Sigmoid colon (tissue), 7 donors: ENCODE results near the gene S100A16. TPM values are rescaled to one million over a fixed set of nuclear protein-coding genes. Genes with fewer than 3 reads are reported as not detected.
"Not testable (repeated sequence)": the region's sequence is repeated elsewhere in the genome, so short reads cannot be mapped to it uniquely, and the experiment has no call there.

Experiments used
- DNase-seq: peaks from one replicate; pipeline ENCODE4 v3.0.0-alpha.2; 2019
- H3K27ac ChIP-seq, 4 donors: fragments of 200-600 bp; sonication (generic); one replicate each; pipeline ENCODE4 v1.5.1; 2016 to 2019; ENCODE audit warnings: mild to moderate bottlenecking in 1 of 4
- H3K27me3 ChIP-seq, 3 donors: fragments of 200-600 bp; sonication (generic); one replicate each; pipeline ENCODE4 v1.5.1; 2019; ENCODE audit warnings: mild to moderate bottlenecking in 1 of 3
- H3K36me3 ChIP-seq, 4 donors: fragments of 200-600 bp; sonication (generic); one replicate each; pipeline ENCODE4 v1.5.1; 2016 to 2019
- H3K4me1 ChIP-seq, 4 donors: fragments of 200-600 bp; sonication (generic); one replicate each; pipeline ENCODE4 v1.5.1; 2017 to 2019
- H3K4me3 ChIP-seq, 4 donors: fragments of 200-600 bp; sonication (generic); one replicate each; pipeline ENCODE4 v1.5.1; 2017 to 2019; ENCODE audit warnings: mild to moderate bottlenecking in 2 of 4, moderate library complexity in 1 of 4
- H3K9me3 ChIP-seq, 4 donors: fragments of 200-600 bp in 3 of 4; sonication (generic) in 3 of 4; one replicate each; pipeline versions ENCODE4 v1.5.1 to v1.6.1; 2013 to 2019
- EP300 ChIP-seq, 4 donors: sonication (generic); formaldehyde crosslinking; IDR thresholded peaks; one replicate each; pipeline ENCODE4 v1.6.1; 2017; ENCODE audit warnings: antibody characterized with exemption in 4 of 4
- POLR2A ChIP-seq, 2 donors: fragments of 450-650 bp; IDR thresholded peaks; one replicate each; pipeline ENCODE4 v1.6.1; 2016; ENCODE audit warnings: antibody characterized with exemption in 2 of 2, mild to moderate bottlenecking in 2 of 2, moderate library complexity in 2 of 2
- POLR2AphosphoS5 ChIP-seq, 4 donors: sonication (generic); formaldehyde crosslinking; IDR thresholded peaks; one replicate each; pipeline ENCODE4 v1.6.1; 2017; ENCODE audit warnings: antibody characterized with exemption in 4 of 4
- WGBS, 2 donors: extraction: QIAGEN DNeasy Blood & Tissue Kit; methylation state at CpG; one replicate each; pipeline ENCODE4 v1.1.7; 2013; 5-methylcytosine and 5-hydroxymethylcytosine counted together
- intact Hi-C: fragments of 100-400 bp; cut with DNase I; formaldehyde crosslinking; loops from one replicate; pipeline ENCODE4 v1.15.1; 2023
- polyA plus RNA-seq, 3 donors: library from polyadenylated mRNA; stranded (reverse); fragments of 200-250 nt; gene quantifications; one replicate each; pipeline ENCODE4 v1.2.3, GENCODE V29; 2013
- total RNA-seq, 4 donors: library from RNA; depleted of rRNA; stranded (reverse); fragments of >200 nt; gene quantifications; one replicate each; pipeline ENCODE4 v1.1.0, GENCODE V29; 2016
- TF ChIP-seq, protein P1 (sequence below), 4 experiments: fragments of 450-650 bp in 3 of 4; fragments of 200-600 bp in 1 of 4; IDR thresholded peaks; one replicate each; pipeline ENCODE4 v1.5.1; 2016 to 2019; ENCODE audit warnings: antibody characterized with exemption in 4 of 4, mild to moderate bottlenecking in 3 of 4, moderate library complexity in 2 of 4
- donor health status: healthy with polysubstance abuse.
- donor health status: Bipolar disorder and iron deficiency.
- donor health status: healthy.

S100A16 gene
- total and polyA plus RNA-seq, 7 donors: 35.6 to 492 (median 49.9) TPM

DNA sequence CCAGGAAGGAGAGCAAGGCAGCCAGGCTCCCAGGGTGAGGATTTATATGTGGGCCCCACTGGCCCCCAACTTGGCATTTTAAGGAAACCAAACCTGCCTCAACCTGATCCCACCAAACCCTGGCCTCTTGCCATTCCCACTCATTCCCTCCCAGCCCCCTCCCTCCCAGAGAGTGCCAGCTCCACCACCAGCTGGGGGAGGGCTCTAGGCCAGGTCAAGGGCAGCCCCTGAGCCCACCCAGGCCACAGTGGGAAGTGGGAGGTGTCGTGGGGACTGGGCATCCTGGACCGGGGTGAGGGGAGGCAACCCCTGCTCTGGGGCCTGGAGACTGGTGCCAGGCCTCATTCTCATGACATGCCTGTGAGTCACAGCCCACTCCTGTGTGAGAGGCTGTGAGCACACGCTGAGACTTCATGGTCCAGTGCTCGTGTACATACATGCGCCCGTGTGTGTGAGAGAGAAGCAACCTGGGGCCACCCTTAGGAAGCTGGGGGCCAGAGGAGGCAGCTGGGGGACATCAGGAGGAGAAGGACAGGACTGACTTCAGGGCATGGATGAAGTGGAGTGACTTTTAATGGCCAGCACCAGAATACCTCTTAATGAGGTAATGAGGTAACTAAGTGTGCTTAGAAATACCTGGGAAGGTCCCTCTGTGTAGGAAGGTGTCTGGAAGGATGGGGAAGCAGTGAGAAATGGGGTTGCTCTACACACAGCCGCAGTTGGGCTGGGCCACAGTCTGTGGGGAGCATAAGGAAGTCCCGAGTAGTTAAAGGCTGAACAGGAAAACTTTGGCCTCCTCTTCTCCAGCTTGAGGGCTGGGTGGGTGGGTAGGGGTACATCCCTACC, 47.2 kb downstream of the S100A16 start, which contains the start of gene S100A2:
Gene S100A2, minus strand, starts transcription at position 316 of the 846 bp plus-strand sequence. CDS start 1,967 bp downstream, outside the sequence.
- intact Hi-C loops: loop anchor here (2.0 kb wide), 2 partner anchors 15 to 61 kb away; partner anchors contain the start of gene S100A13

DNA sequence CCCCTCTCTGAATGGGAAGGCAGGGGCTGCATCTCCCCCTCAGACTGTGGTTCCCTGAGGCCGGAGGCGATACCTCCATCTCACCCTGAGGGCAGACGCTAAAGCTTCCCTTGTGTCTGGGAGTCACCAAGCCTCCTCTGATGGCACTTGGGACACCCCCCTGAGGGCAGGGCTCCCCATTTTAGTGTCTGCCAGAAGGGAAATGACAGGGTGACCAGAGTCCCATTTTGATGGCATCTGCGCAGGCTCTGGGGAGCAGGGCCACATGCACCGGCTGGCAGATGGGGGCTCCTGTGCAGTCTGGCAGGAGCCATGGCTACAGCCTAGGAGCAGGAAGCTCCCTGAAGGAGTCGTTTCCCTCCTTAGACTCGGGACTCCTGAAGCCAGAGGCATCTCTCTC, 48.9 kb downstream of the S100A16 start:
- Histone ChIP-seq H3K4me1 (peaks cover 0 to 46% (median 39%) of the 10 kb centered on the region in 4 donors), H3K27me3 (no peaks in the 10 kb centered on the region), H3K9me3 (no peaks in the 10 kb centered on the region), H3K36me3 (no peaks in the 10 kb centered on the region), H3K27ac (peak overlapping the region in 3 of 4 donors; percentile 91 to 97 (median 96)), H3K4me3 (no peak overlapping the region)
- peak; percentile 56 for DNase-seq
- TF ChIP-seq POLR2AphosphoS5 (IDR thresholded peaks at IDR 0.05) (no peak), EP300 (IDR thresholded peaks at IDR 0.05) (no peak), POLR2A (IDR thresholded peaks at IDR 0.05) (no peak)
- TF ChIP-seq, protein P1, sequence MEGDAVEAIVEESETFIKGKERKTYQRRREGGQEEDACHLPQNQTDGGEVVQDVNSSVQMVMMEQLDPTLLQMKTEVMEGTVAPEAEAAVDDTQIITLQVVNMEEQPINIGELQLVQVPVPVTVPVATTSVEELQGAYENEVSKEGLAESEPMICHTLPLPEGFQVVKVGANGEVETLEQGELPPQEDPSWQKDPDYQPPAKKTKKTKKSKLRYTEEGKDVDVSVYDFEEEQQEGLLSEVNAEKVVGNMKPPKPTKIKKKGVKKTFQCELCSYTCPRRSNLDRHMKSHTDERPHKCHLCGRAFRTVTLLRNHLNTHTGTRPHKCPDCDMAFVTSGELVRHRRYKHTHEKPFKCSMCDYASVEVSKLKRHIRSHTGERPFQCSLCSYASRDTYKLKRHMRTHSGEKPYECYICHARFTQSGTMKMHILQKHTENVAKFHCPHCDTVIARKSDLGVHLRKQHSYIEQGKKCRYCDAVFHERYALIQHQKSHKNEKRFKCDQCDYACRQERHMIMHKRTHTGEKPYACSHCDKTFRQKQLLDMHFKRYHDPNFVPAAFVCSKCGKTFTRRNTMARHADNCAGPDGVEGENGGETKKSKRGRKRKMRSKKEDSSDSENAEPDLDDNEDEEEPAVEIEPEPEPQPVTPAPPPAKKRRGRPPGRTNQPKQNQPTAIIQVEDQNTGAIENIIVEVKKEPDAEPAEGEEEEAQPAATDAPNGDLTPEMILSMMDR (IDR thresholded peaks at IDR 0.05): no peak
- WGBS, 2 donors: 92 to 93% methylated on average over 7 of the region's 7 CpGs
- intact Hi-C loops: loop anchor here (2.0 kb wide), 1 partner anchor 13 kb away; no protein-coding TSS in a partner anchor

More for the DNA sequence above, 47.2 kb downstream of the S100A16 start, which contains the start of gene S100A2:
- no peaks in the 10 kb centered on the region for H3K27me3 ChIP-seq
- H3K4me3 ChIP-seq: no peak within 1 kb of the TSS
- WGBS, 2 donors: 22 to 36% methylated on average over 8 of the region's 8 CpGs
- DNase-seq: peak; percentile 84
- TF ChIP-seq POLR2AphosphoS5 (IDR thresholded peaks at IDR 0.05) (peak in 3 of 4 donors; percentile 37 to 79 (median 45)), POLR2A (IDR thresholded peaks at IDR 0.05) (no peak), EP300 (IDR thresholded peaks at IDR 0.05) (no peak)
- peaks cover 0 to 44% (median 40%) of the 10 kb centered on the region in 4 donors for H3K4me1 ChIP-seq
- no peaks in the 10 kb centered on the region for H3K36me3 ChIP-seq
- H3K27ac ChIP-seq: peak within 1 kb of the TSS; percentile 90 to 97 (median 94)
- no peaks in the 10 kb centered on the region for H3K9me3 ChIP-seq

DNA sequence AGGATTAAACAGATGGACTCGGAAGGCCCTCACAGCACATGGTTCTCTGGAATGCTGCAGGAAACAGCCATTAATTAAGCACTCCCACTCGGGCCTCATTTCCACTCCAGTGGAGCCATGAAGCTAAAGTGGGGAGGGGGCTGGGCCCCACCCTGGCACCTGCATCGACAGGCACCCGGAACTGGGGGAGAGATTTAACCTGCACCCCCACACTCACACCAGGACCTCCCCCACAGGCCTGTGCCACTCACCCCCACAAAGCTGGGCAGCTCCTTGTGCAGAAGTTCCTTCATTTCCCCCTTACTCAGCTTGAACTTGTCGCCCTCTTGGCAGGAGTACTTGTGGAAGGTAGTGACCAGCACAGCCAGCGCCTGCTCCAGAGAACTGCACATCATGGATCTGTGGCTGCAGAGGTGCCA, 49.4 kb downstream of the S100A16 start:
- Histone ChIP-seq H3K27me3 (no peaks in the 10 kb centered on the region), H3K9me3 (no peaks in the 10 kb centered on the region), H3K4me1 (peaks cover 0 to 41% (median 35%) of the 10 kb centered on the region in 4 donors), H3K27ac (no peak overlapping the region), H3K4me3 (no peak overlapping the region), H3K36me3 (no peaks in the 10 kb centered on the region)
- intact Hi-C loops: no loop called here
- TF ChIP-seq POLR2A (IDR thresholded peaks at IDR 0.05) (no peak), POLR2AphosphoS5 (IDR thresholded peaks at IDR 0.05) (no peak), EP300 (IDR thresholded peaks at IDR 0.05) (no peak)
- TF ChIP-seq, protein P1 (IDR thresholded peaks at IDR 0.05): no peak
- WGBS, 2 donors: 90 to 94% methylated on average over 6 of the region's 6 CpGs
- peak; percentile 56 for DNase-seq

DNA sequence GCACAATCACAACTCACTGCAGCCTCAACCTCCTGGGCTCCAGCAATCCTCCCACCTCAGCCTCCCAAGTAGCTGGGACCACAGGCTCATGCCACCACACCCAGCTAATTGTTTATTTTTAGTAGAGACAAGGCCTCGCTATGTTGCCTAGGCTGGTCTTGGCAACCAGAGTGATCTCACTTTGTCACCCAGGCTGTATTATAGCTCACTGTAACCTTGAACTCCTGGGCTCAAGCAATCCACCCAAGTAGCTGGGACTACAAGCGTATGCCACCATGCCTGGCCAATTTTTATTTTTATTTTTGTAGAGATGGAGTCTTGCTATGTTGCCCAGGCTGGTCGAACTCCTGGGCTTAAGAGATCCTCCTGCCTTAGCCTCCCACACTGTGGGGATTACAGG, 50.9 kb downstream of the S100A16 start:
- H3K9me3 ChIP-seq, intact Hi-C loops, H3K36me3 ChIP-seq, H3K27me3 ChIP-seq, H3K4me3 ChIP-seq, DNase-seq: not testable (repeated sequence)
- Histone ChIP-seq H3K27ac (peak overlapping the region in 3 of 4 donors; percentile 7 to 46 (median 32)), H3K4me1 (peaks cover 0 to 26% (median 22%) of the 10 kb centered on the region in 4 donors)
- WGBS, 2 donors: 60 to 89% methylated on average over 3 of the region's 3 CpGs

DNA sequence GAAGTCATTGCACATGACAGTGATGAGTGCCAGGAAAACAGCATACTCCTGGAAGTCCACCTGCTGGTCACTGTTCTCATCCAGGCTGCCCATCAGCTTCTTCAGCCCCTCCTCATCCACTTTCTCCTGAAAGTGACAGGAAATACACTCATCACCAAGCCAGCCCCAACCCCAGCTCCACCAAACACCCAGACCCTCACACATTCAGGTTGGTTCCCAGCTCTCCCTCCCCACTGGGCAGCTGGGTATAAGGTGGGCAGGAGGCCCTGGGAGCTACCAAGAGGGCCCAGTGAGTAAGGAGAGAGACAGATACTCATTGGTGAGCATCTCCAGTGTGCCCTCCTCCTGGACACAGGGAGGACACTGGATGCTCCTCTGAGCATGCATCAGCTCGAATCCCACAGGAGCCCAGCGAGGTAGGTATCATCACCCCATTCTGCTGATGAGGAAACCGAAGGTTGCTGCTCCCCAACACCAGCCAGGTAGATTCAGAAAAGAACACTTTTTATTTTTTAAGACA, 51.4 kb downstream of the S100A16 start:
- no peaks in the 10 kb centered on the region for H3K36me3 ChIP-seq
- DNase-seq: peak; percentile 52
- TF ChIP-seq POLR2AphosphoS5 (IDR thresholded peaks at IDR 0.05) (no peak), POLR2A (IDR thresholded peaks at IDR 0.05) (no peak), EP300 (IDR thresholded peaks at IDR 0.05) (no peak)
- TF ChIP-seq, protein P1 (IDR thresholded peaks at IDR 0.05): no peak

More for the DNA sequence above, 51.4 kb downstream of the S100A16 start:
- H3K4me1 ChIP-seq: peaks cover 0 to 21% (median 17%) of the 10 kb centered on the region in 4 donors
- H3K4me3 ChIP-seq: no peak overlapping the region
- WGBS, 2 donors: 95% methylated on average over 3 of the region's 3 CpGs
- peak overlapping the region in 3 of 4 donors; percentile 7 to 46 (median 32) for H3K27ac ChIP-seq
- H3K9me3 ChIP-seq: no peaks in the 10 kb centered on the region
- intact Hi-C loops: no loop called here
- no peaks in the 10 kb centered on the region for H3K27me3 ChIP-seq
